ENCODE data around the gene LDAH.

GRCh38 chr2:20643060-20643459 is 179.8 kb downstream of the LDAH start:
- TF ChIP-seq TCF7L2 (IDR thresholded peaks at IDR 0.05; ENCODE audit: borderline replicate concordance, low read depth, low read length) (no peak), CTCF (tag by site-specific recombination; IDR thresholded peaks at IDR 0.05) (no peak), ZNF2 (tag by site-specific recombination; IDR thresholded peaks at IDR 0.05) (no peak), REST (tag by site-specific recombination; IDR thresholded peaks at IDR 0.05) (no peak), SP7 (tag by site-specific recombination; IDR thresholded peaks at IDR 0.05) (no peak), ELK4 (IDR thresholded peaks at IDR 0.05; ENCODE audit: borderline replicate concordance, low read depth, low read length) (no peak), OVOL3 (tag by site-specific recombination; IDR thresholded peaks at IDR 0.05) (no peak), ZBTB10 (tag by site-specific recombination; IDR thresholded peaks at IDR 0.05) (no peak), KLF1 (tag by site-specific recombination; IDR thresholded peaks at IDR 0.05) (no peak), ZNF341 (tag by site-specific recombination; IDR thresholded peaks at IDR 0.05; ENCODE audit: low read depth) (no peak), ZNF548 (tag by site-specific recombination; IDR thresholded peaks at IDR 0.05) (no peak)
